Astrocyte of the cerebellum (primary cell): Measurements from ENCODE around the gene DNHD1.

Experiments used
- DNase-seq: peaks from one replicate; pipeline ENCODE4 v3.0.0-alpha.2; 2011; ENCODE audit warnings: low read depth
- H3K4me3 ChIP-seq: 2 replicates; pipeline ENCODE4 v1.5.1; 2011; ENCODE audit warnings: mild to moderate bottlenecking, low read depth, low read length, moderate library complexity
- in situ Hi-C: cut with HindIII; loops from 2 replicates; pipeline ENCODE4 v1.10.0; 2017; ENCODE audit warnings: low sequenced_read_pairs
- TF ChIP-seq, protein P1 (sequence below): IDR thresholded peaks from 2 replicates; pipeline ENCODE4 v1.5.1; 2012; ENCODE audit warnings: low read length, low read depth, moderate library complexity, mild to moderate bottlenecking; ENCODE audit errors: missing control alignments

Gene DNHD1

DNA sequence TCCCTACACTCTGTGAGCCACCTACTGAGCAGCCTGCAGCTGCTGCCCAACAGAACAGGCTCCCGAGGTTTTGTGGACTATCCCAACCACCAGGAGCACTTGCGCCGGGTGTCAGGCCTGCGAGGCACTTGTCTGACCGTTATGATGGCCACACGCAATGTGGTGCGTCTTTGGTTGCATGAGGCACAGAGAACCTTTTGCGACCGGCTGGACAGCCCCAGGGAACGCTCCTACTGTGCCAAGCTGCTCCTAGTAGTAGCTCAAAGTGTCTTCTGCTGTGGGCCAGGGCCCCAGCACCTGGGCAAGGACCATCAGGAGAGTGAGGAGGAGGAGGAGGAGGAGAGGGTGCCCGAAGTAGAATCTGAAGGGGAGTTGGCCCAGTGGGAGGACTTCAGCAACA lies 60.0 kb downstream of the DNHD1 start:
- DNase-seq: no peak
- TF ChIP-seq, protein P1, sequence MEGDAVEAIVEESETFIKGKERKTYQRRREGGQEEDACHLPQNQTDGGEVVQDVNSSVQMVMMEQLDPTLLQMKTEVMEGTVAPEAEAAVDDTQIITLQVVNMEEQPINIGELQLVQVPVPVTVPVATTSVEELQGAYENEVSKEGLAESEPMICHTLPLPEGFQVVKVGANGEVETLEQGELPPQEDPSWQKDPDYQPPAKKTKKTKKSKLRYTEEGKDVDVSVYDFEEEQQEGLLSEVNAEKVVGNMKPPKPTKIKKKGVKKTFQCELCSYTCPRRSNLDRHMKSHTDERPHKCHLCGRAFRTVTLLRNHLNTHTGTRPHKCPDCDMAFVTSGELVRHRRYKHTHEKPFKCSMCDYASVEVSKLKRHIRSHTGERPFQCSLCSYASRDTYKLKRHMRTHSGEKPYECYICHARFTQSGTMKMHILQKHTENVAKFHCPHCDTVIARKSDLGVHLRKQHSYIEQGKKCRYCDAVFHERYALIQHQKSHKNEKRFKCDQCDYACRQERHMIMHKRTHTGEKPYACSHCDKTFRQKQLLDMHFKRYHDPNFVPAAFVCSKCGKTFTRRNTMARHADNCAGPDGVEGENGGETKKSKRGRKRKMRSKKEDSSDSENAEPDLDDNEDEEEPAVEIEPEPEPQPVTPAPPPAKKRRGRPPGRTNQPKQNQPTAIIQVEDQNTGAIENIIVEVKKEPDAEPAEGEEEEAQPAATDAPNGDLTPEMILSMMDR: no peak
- in situ Hi-C loops: no loop called here

DNA sequence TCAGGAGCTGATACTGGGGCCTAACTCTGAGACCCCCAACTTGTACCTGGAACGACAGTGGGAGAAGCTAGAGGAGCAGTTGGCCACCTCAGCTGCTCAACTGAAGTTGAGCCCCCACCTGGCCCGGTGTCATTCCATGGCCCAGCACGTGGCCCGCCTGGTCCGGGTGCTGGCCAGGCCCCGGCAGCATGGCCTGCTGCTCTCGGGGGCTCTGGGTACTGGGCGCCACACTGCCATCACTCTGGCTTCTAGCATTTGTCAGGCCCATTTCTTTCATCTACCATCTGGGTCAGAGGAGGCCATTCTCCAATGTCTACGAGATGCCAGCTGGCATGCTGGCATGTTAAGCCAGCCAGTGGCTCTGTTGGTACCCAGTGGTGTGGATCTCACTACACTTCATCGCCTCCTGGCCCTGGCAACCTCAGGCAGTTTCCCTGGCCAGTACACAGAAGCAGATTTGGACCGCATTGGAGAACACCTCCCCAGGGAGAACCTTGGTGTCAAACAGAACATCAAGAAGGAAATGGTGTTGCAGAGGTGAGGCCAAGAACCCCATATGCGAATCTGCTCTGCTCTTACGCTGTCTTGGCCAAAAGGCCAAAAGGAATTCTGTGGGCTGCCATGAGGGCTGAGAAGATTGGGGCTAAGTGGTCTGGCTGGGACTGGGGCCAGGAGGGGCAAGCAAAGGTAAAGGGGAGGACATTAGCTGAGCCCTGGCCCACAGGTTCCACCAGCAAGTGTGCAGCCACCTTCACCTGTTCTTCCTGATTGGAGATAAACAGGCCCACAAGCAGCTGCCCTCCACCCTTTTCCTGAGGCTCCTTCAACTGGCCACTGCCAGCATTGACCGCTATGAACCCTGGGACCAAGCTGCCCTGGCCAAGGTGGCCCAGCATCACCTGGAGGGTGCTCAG lies 60.9 kb downstream of the DNHD1 start:
- DNase-seq: no peak
- no peak overlapping the region for H3K4me3 ChIP-seq
- TF ChIP-seq, protein P1: no peak
- in situ Hi-C loops: no loop called here

More for the DNA sequence above, 60.0 kb downstream of the DNHD1 start:
- H3K4me3 ChIP-seq: no peak overlapping the region

DNA sequence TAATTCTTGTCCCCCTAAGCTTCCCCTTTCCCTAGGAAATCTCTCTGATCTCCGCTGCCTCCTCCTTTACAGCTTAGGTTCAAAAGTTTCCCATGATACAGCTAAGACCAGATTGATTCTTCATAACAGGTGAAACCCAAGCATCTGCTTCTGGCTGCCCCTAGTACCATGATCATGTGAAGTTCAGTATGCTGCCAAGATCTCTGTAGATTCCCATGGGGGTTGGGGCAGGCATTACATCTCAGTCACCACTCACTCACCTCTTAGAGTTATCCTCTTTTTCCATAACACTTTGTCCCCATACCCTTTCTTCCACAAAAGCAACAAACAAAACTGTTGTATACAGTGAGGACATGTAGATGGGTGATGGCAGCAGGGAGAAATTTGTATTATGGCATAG lies 62.3 kb downstream of the DNHD1 start:
- DNase-seq: no peak
- no peak overlapping the region for H3K4me3 ChIP-seq
- in situ Hi-C loops: no loop called here
- TF ChIP-seq, protein P1: no peak

DNA sequence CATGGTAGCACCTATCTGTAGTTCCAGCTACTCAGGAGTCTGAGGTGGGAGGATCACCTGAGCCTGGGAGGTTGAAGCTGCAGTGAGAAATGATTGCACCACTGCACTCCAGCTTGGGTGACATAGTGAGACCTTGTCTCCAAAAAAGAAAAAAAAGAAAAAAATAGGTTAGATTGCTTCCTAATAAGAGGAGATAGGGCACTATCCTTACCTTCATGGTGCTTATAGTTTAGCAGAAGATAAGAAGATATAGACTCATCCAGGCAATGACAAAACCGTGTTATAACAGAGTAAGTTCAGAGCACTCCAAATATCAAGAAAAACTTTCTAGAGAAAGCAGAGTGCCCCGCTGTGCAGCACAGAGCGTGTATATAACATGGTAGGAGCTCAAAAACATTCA lies 64.2 kb downstream of the DNHD1 start:
- in situ Hi-C loops: no loop called here
- no peak overlapping the region for H3K4me3 ChIP-seq
- TF ChIP-seq, protein P1: no peak
- DNase-seq: no peak

DNA sequence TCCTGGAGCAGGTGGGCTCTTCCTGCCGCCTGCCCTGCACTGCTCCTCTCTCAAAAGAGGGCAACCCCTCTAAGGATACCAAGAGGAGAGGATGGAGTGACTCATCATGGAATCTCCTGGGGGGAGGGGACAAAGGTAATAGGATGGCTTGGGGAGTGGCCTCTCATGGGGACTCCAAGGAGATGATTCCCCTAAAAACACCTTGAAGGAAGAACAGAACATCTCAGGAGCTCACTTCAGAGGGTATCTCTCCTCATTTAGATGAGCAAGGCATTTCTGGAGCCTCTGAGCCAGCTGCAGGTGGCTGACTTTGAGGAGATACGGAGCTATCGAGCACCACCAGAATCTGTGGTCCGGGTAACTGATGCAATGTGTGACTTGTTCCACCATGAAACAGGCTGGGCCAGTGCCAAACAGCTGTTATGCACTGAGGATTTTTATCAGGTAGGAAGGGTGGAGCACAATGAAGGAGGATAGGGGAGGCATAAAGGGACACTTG lies 66.1 kb downstream of the DNHD1 start:
- TF ChIP-seq, protein P1: no peak
- no peak overlapping the region for H3K4me3 ChIP-seq
- no peak for DNase-seq
- in situ Hi-C loops: no loop called here

DNA sequence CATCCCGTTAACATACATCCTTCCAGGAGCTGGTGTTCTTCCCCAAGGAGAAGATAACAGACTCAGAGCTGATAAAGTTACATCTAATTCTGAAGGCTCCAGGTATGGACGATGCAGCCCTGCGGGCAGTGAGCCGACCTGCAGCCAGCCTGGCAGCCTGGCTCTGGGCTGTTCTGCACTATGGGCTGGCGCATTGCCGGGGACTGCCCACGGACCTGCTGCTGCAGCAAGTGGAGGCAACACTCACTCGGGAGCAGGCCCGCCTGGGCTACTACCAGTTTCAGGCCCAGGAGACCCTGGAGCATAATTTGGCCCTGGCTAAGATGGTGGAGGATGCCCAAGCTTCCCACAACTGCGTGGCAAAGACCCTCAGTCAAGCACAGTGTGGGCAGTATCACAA lies 66.6 kb downstream of the DNHD1 start:
- in situ Hi-C loops: no loop called here
- TF ChIP-seq, protein P1: no peak
- no peak for DNase-seq
- H3K4me3 ChIP-seq: no peak overlapping the region
